H1 (cell line): ENCODE results near the gene SCAMP2. TPM values are rescaled to one million over a fixed set of nuclear protein-coding genes. Genes with fewer than 3 reads are reported as not detected.
A peak's percentile ranks its signal among the peaks of the same experiment; 100 is the strongest.

ENCODE experiments used
- CTCF ChIA-PET: fragments of 300-600 bp; sonication (Branson Sonifier 250); formaldehyde crosslinking; loops from one replicate; lab custom pipeline; 2021; ENCODE audit not compliant: partially characterized antibody; lab: Charles Lee
- POLR2A ChIA-PET: fragments of 300-600 bp; sonication (Branson Sonifier 250); formaldehyde crosslinking; loops from one replicate; lab custom pipeline; 2021; ENCODE audit warnings: inconsistent platforms; ENCODE audit not compliant: partially characterized antibody; lab: Charles Lee
- DNase-seq, 2 experiments: peaks; one replicate each; pipeline versions ENCODE4 v3.0.0 to v3.0.0-alpha.2; 2010 to 2022; ENCODE audit warnings: low spot score in 2 of 2, low read depth in 1 of 2, mixed read lengths in 1 of 2
- FAIRE-seq: peaks from 2 replicates; lab custom pipeline; 2011; peaks lifted over from hg19 to GRCh38; lab: Jason Lieb, UNC
- H2AFZ ChIP-seq: 2 replicates; pipeline ENCODE4 v1.8.1; 2012; ENCODE audit warnings: low read length, inconsistent platforms
- H2AK5ac ChIP-seq: 2 replicates; pipeline ENCODE4 v1.6.1; 2013; ENCODE audit warnings: low read depth, low read length
- H2BK120ac ChIP-seq: replicated peaks from 2 replicates; pipeline ENCODE3; 2013; ENCODE audit warnings: low read depth, low read length, inconsistent platforms
- H2BK12ac ChIP-seq: 2 replicates; pipeline ENCODE4 v1.6.1; 2013; ENCODE audit warnings: low read depth, low read length
- H2BK15ac ChIP-seq: 2 replicates; pipeline ENCODE4 v1.6.1; 2013; ENCODE audit warnings: low read length
- H2BK20ac ChIP-seq: 2 replicates; pipeline ENCODE4 v1.6.1; 2013; ENCODE audit warnings: low read length
- H2BK5ac ChIP-seq: 2 replicates; pipeline ENCODE4 v1.6.1; 2013; ENCODE audit warnings: low read depth, low read length
- H3K14ac ChIP-seq: 2 replicates; pipeline ENCODE4 v1.6.1; 2013; ENCODE audit warnings: inconsistent platforms; ENCODE audit not compliant: insufficient read length
- H3K18ac ChIP-seq: 2 replicates; pipeline ENCODE4 v1.6.1; 2013; ENCODE audit warnings: low read length; ENCODE audit errors: extremely low read depth
- H3K23ac ChIP-seq: 2 replicates; pipeline ENCODE4 v1.6.1; 2013; ENCODE audit warnings: inconsistent platforms; ENCODE audit not compliant: insufficient read length
- H3K23me2 ChIP-seq: 2 replicates; pipeline ENCODE4 v1.6.1; 2013; ENCODE audit warnings: low read depth, low read length
- H3K27ac ChIP-seq: 2 replicates; pipeline ENCODE4 v1.6.1; 2011; ENCODE audit warnings: low read depth, low read length, inconsistent platforms
- H3K27me3 ChIP-seq, 4 experiments: replicated peaks in 1 of 4; 1 replicate in 1 of 4; 2 replicates in 3 of 4; pipeline versions ENCODE4 v1.6.1 to v1.8.1; 2011 to 2013; ENCODE audit warnings: low read length in 3 of 4, mild to moderate bottlenecking in 3 of 4, inconsistent platforms in 2 of 4, mixed read lengths in 2 of 4, moderate library complexity in 1 of 4; ENCODE audit not compliant: control insufficient read depth in 3 of 4, insufficient read depth in 3 of 4; ENCODE audit errors: extremely low read depth in 1 of 4
- H3K36me3 ChIP-seq, 4 experiments: 2 replicates each; pipeline versions ENCODE4 v1.6.1 to v1.8.1; 2011 to 2013; ENCODE audit warnings: mild to moderate bottlenecking in 4 of 4, low read length in 3 of 4, moderate library complexity in 2 of 4, control low read depth in 1 of 4, inconsistent platforms in 1 of 4; ENCODE audit not compliant: insufficient read depth in 4 of 4, control insufficient read depth in 2 of 4
- H3K4ac ChIP-seq: replicated peaks from 2 replicates; pipeline ENCODE3; 2013; ENCODE audit warnings: low read length, low read depth, mixed read lengths, inconsistent platforms; ENCODE audit not compliant: insufficient read length
- H3K4me1 ChIP-seq, 4 experiments: replicated peaks in 1 of 4; 1 replicate in 1 of 4; 2 replicates in 3 of 4; pipeline versions ENCODE4 v1.6.1 to v1.8.1; 2011 to 2013; ENCODE audit warnings: low read length in 3 of 4, inconsistent platforms in 2 of 4, mixed read lengths in 1 of 4; ENCODE audit not compliant: insufficient read depth in 4 of 4, control insufficient read depth in 3 of 4
- H3K4me2 ChIP-seq, 2 experiments: 2 replicates each; pipeline versions ENCODE4 v1.6.1 to v1.8.1; 2011 to 2013; ENCODE audit warnings: low read depth in 2 of 2, low read length in 2 of 2, control low read depth in 1 of 2, inconsistent platforms in 1 of 2, mild to moderate bottlenecking in 1 of 2; ENCODE audit not compliant: insufficient read depth in 1 of 2
- H3K4me3 ChIP-seq, 4 experiments: fragments of 200-600, 300-600 bp in 1 of 4; sonication (generic), shearing (Covaris generic), sonication (Bioruptor Twin) in 1 of 4; 2 replicates each; pipeline versions ENCODE4 v1.5.1 to v1.8.1; 2011 to 2016; ENCODE audit warnings: low read length in 4 of 4, low read depth in 3 of 4, control low read depth in 2 of 4, inconsistent platforms in 2 of 4, mild to moderate bottlenecking in 2 of 4, mixed read lengths in 1 of 4, moderate library complexity in 1 of 4; ENCODE audit not compliant: insufficient read depth in 2 of 4; ENCODE audit errors: extremely low read depth in 1 of 4
- H3K56ac ChIP-seq: replicated peaks from 2 replicates; pipeline ENCODE3; 2013; ENCODE audit warnings: low read depth, mild to moderate bottlenecking, mixed read lengths, low read length, inconsistent platforms; ENCODE audit not compliant: insufficient read length
- H3K79me1 ChIP-seq: 2 replicates; pipeline ENCODE4 v1.6.1; 2013; ENCODE audit warnings: low read depth, low read length, control low read depth
- H3K79me2 ChIP-seq, 2 experiments: 2 replicates each; pipeline versions ENCODE4 v1.6.1 to v1.8.1; 2012 to 2013; ENCODE audit warnings: low read length in 2 of 2, mild to moderate bottlenecking in 2 of 2, inconsistent platforms in 1 of 2; ENCODE audit not compliant: insufficient read depth in 2 of 2, control insufficient read depth in 1 of 2
- H3K9ac ChIP-seq, 4 experiments: replicated peaks in 1 of 4; 1 replicate in 1 of 4; 2 replicates in 3 of 4; pipeline versions ENCODE4 v1.6.1 to v1.8.1; 2011 to 2013; ENCODE audit warnings: low read depth in 3 of 4, low read length in 3 of 4, control low read depth in 2 of 4, mild to moderate bottlenecking in 2 of 4, moderate library complexity in 2 of 4, inconsistent platforms in 1 of 4; ENCODE audit errors: extremely low read depth in 1 of 4
- H3K9me3 ChIP-seq, 2 experiments: 2 replicates each; pipeline versions ENCODE4 v1.6.1 to v1.8.1; 2012 to 2013; ENCODE audit warnings: mild to moderate bottlenecking in 2 of 2, moderate library complexity in 2 of 2, control low read depth in 1 of 2, inconsistent platforms in 1 of 2, low read depth in 1 of 2, low read length in 1 of 2, mixed read lengths in 1 of 2; ENCODE audit not compliant: insufficient read depth in 2 of 2
- H4K20me1 ChIP-seq, 2 experiments: replicated peaks in 1 of 2; 2 replicates each; pipeline versions ENCODE3 to v1.8.1; 2011 to 2013; ENCODE audit warnings: inconsistent platforms in 2 of 2, low read length in 2 of 2, mild to moderate bottlenecking in 1 of 2; ENCODE audit not compliant: insufficient read depth in 2 of 2, control insufficient read depth in 1 of 2
- H4K5ac ChIP-seq: 2 replicates; pipeline ENCODE4 v1.6.1; 2013; ENCODE audit warnings: low read length, low read depth, mixed read lengths, inconsistent platforms; ENCODE audit not compliant: insufficient read length
- H4K8ac ChIP-seq: 2 replicates; pipeline ENCODE4 v1.8.0; 2013; ENCODE audit warnings: mild to moderate bottlenecking, moderate library complexity, low read length, inconsistent platforms; ENCODE audit not compliant: insufficient read depth; ENCODE audit errors: extremely low read depth
- H4K91ac ChIP-seq: replicated peaks from 2 replicates; pipeline ENCODE3; 2013; ENCODE audit warnings: low read length, mixed read lengths, inconsistent platforms; ENCODE audit not compliant: insufficient read length
- ASH2L ChIP-seq: fragments of 200-600, 300-600 bp; sonication (generic); IDR thresholded peaks from one replicate; pipeline ENCODE4 v1.7.1; 2017; ENCODE audit warnings: low read length
- BCL11A ChIP-seq, 2 experiments: IDR thresholded peaks; one replicate each; pipeline ENCODE4 v1.6.1; 2011; ENCODE audit warnings: low read depth in 2 of 2, low read length in 2 of 2, mild to moderate bottlenecking in 2 of 2
- CBX5 ChIP-seq: fragments of 300-800, 300-1000 bp; sonication (generic); IDR thresholded peaks from 2 replicates; pipeline ENCODE4 v1.7.1; 2016; ENCODE audit warnings: antibody characterized with exemption, low read length, low read depth
- CHD1 ChIP-seq: IDR thresholded peaks from 2 replicates; pipeline ENCODE4 v1.6.1; 2012; ENCODE audit warnings: low read depth, low read length, improper control_type of control experiment
- CTCF ChIP-seq, 3 experiments: IDR thresholded peaks; 1 replicate in 2 of 3; 2 replicates in 1 of 3; pipeline versions ENCODE4 v1.5.1 to v1.6.1; 2011; ENCODE audit warnings: low read length in 3 of 3, mild to moderate bottlenecking in 3 of 3, inconsistent platforms in 2 of 3, low read depth in 1 of 3, moderate library complexity in 1 of 3; ENCODE audit not compliant: insufficient read depth in 1 of 3; ENCODE audit errors: control extremely low read depth in 1 of 3
- EGR1 ChIP-seq: IDR thresholded peaks from 2 replicates; pipeline ENCODE4 v1.6.1; 2011; ENCODE audit warnings: low read depth, low read length, borderline replicate concordance
- HDAC2 ChIP-seq, 2 experiments: fragments of 300-600 bp in 1 of 2; sonication (generic) in 1 of 2; IDR thresholded peaks; 2 replicates each; pipeline ENCODE4 v1.6.1; 2011 to 2012; ENCODE audit warnings: low read depth in 2 of 2, low read length in 2 of 2, mild to moderate bottlenecking in 2 of 2, moderate library complexity in 2 of 2, borderline replicate concordance in 1 of 2, inconsistent platforms in 1 of 2
- JUND ChIP-seq: IDR thresholded peaks from 2 replicates; pipeline ENCODE4 v1.6.1; 2011; ENCODE audit warnings: mild to moderate bottlenecking, improper control_type of control experiment, low read length
- NRF1 ChIP-seq: IDR thresholded peaks from 2 replicates; pipeline ENCODE4 v1.6.1; 2011; ENCODE audit warnings: mild to moderate bottlenecking, low read depth, low read length, improper control_type of control experiment
- PHF8 ChIP-seq: fragments of 200-600 bp; sonication (generic); conservative IDR thresholded peaks from 2 replicates; pipeline ENCODE4 v1.7.1; 2012; ENCODE audit warnings: low read depth, mild to moderate bottlenecking, inconsistent platforms, low read length, moderate library complexity
- SP1 ChIP-seq: IDR thresholded peaks from 2 replicates; pipeline ENCODE4 v1.6.1; 2011; ENCODE audit warnings: low read depth, low read length
- WGBS, 2 experiments: shearing (Covaris generic) in 1 of 2; methylation state at CpG; one replicate each; pipeline versions ENCODE4 v1.1.6 to v1.1.7; 2013 to 2015; ENCODE audit warnings: low lambda C conversion rate in 2 of 2, mixed read lengths in 2 of 2, inconsistent platforms in 1 of 2, low coverage in 1 of 2, missing lambda C conversion rate in 1 of 2; ENCODE audit not compliant: insufficient replicate concordance in 2 of 2, insufficient coverage in 1 of 2, insufficient read length in 1 of 2; ENCODE audit errors: extremely low coverage in 1 of 2, missing lambda C conversion rate in 1 of 2; 5-methylcytosine and 5-hydroxymethylcytosine counted together
- polyA plus RNA-seq, 7 experiments: library from polyadenylated mRNA; depleted of rRNA in 3 of 7; stranded (reverse) in 5 of 7; unstranded in 2 of 7; fragments of >200 nt in 5 of 7; fragments of 200-250 nt in 2 of 7; gene quantifications; 1 replicate in 5 of 7; 2 replicates in 1 of 7; 4 replicates in 1 of 7; pipeline versions ENCODE4 v1.2.1 to v1.2.3, GENCODE V29; 2011 to 2013; ENCODE audit warnings: missing spikeins in 2 of 7, mixed read lengths in 2 of 7
- total RNA-seq: library from RNA; stranded (reverse); fragmentation: NEBNext Ultra II Directional; extraction: Animal tissue kit (Norgen Biotek cat#: 25700); gene quantifications from 2 replicates; pipeline ENCODE4 v1.2.1, GENCODE V29; 2021

Gene SCAMP2
- total and polyA plus RNA-seq, 2 of the 8 experiments (the other 6 are each of a cell fraction or from before 2014, with no cell fraction given): 41.7 to 131 TPM

GRCh38 chr15:74882528-74882927 lies 9.4 kb upstream of the SCAMP2 start:
- 86% methylated on average over 6 of the region's 6 CpGs; no CpG with 5 or more reads in 1 of the 2 experiments for WGBS, 2 experiments
- Histone ChIP-seq H3K14ac (no peak overlapping the region), H3K79me1 (no peaks in the 10 kb centered on the region), H3K18ac (no peak overlapping the region), H2BK120ac (no peak overlapping the region), H3K36me3 (no peaks in the 10 kb centered on the region), H4K8ac (no peak overlapping the region), H2BK15ac (peak overlapping the region; percentile 46; the same call in 1 of the 2 replicates), H3K79me2 (no peaks in the 10 kb centered on the region), H2AK5ac (no peak overlapping the region), H3K4me3 (no peak overlapping the region), H4K91ac (no peak overlapping the region), H2BK12ac (no peak overlapping the region), H3K4me1 (peaks cover 0 to 3% (median 1%) of the 10 kb centered on the region in 4 experiments; a peak in 3 of 7 replicates), H3K4me2 (no peak overlapping the region), H3K56ac (no peak overlapping the region), H3K27me3 (no peaks in the 10 kb centered on the region), H3K9ac (no peak overlapping the region), H3K4ac (no peak overlapping the region), H2BK5ac (no peak overlapping the region), H3K23ac (no peak overlapping the region), H4K20me1 (no peaks in the 10 kb centered on the region), H3K23me2 (no peaks in the 10 kb centered on the region), H3K9me3 (no peaks in the 10 kb centered on the region), H4K5ac (no peak overlapping the region), H3K27ac (no peak overlapping the region), H2BK20ac (no peak overlapping the region), H2AFZ (peak overlapping the region; percentile 96)
- CTCF ChIA-PET: interaction anchor here (0.7 to 1.8 kb wide), 6 partner anchors 9 to 114 kb away, joined by 3 to 6 read pairs (median 5); partner anchors contain the start of genes SCAMP2 and ULK3
- POLR2A ChIA-PET: interaction anchor here (1.3 to 3.3 kb wide), 4 partner anchors 8 to 95 kb away, joined by 3 to 18 read pairs (median 4); no protein-coding TSS in a partner anchor
- no peak for DNase-seq
- FAIRE-seq: no peak
- TF ChIP-seq SP1 (no peak), PHF8 (no peak), CBX5 (no peak), BCL11A (IDR thresholded peaks at IDR 0.05; ENCODE audit: low read depth in 2 of 2, low read length in 2 of 2) (no peak), CTCF (IDR thresholded peaks at IDR 0.05; ENCODE audit: control extremely low read depth in 1 of 3, insufficient read depth in 1 of 3, low read depth in 1 of 3, low read length in 3 of 3) (no peak), HDAC2 (IDR thresholded peaks at IDR 0.05; ENCODE audit: borderline replicate concordance in 1 of 2, low read depth in 2 of 2, low read length in 2 of 2) (no peak), NRF1 (no peak), EGR1 (no peak), JUND (no peak), CHD1 (no peak), ASH2L (no peak)
